Activated naive CD4-positive, alpha-beta T cell treated with Interleukin-2 at 50 U/mL for 16 hours (primary cell): ENCODE data around the gene ENDOD1.
"Not testable (repeated sequence)": the region's sequence is repeated elsewhere in the genome, so short reads cannot be mapped to it uniquely, and the experiment has no call there.

ENCODE experiments used
- DNase-seq: peaks from one replicate; pipeline ENCODE4 v3.0.0-alpha.2; 2020

ENDOD1 gene

GRCh38 chr11:95089620-95090542, at the start of gene ENDOD1:
ENDOD1 (plus strand) TSS chr11:95089846; CDS start chr11:95089928, 82 bp downstream.
- DNase-seq: peak; percentile 86

- no peak for DNase-seq
These were observed 47.4 kb upstream of the ENDOD1 start for GRCh38 chr11:95042239-95042638.

GRCh38 chr11:95042906-95043305, 46.7 kb upstream of the ENDOD1 start:
- DNase-seq: no peak

- no peak for DNase-seq
These were observed 45.6 kb upstream of the ENDOD1 start for GRCh38 chr11:95044010-95044409.

- DNase-seq: no peak
These were observed 43.8 kb upstream of the ENDOD1 start for GRCh38 chr11:95045812-95046211.

- not testable (repeated sequence) for DNase-seq
These were observed 40.5 kb upstream of the ENDOD1 start, which contains the start of gene KDM4F for GRCh38 chr11:95049122-95049521. KDM4F (plus strand) TSS chr11:95049422.

- no peak for DNase-seq
These were observed 38.9 kb upstream of the ENDOD1 start for GRCh38 chr11:95050595-95051202.

- no peak for DNase-seq
These were observed 35.3 kb upstream of the ENDOD1 start for GRCh38 chr11:95054356-95054755.

GRCh38 chr11:95055283-95055897, 34.3 kb upstream of the ENDOD1 start:
- no peak for DNase-seq

GRCh38 chr11:95057959-95058358, 31.7 kb upstream of the ENDOD1 start:
- DNase-seq: no peak

- no peak for DNase-seq
These were observed 31.0 kb upstream of the ENDOD1 start for GRCh38 chr11:95058621-95059020.

GRCh38 chr11:95059046-95059445, 30.6 kb upstream of the ENDOD1 start:
- DNase-seq: no peak

GRCh38 chr11:95065336-95065735, 24.3 kb upstream of the ENDOD1 start:
- DNase-seq: no peak

- DNase-seq: no peak
These were observed 23.0 kb upstream of the ENDOD1 start, which contains the start of gene SRSF8 for GRCh38 chr11:95066716-95067038. SRSF8 (plus strand) TSS chr11:95066919; CDS start chr11:95067227, 308 bp downstream.

- peak; percentile 81 for DNase-seq
These were observed 22.4 kb upstream of the ENDOD1 start for GRCh38 chr11:95067039-95067840.

GRCh38 chr11:95067841-95068219, 21.8 kb upstream of the ENDOD1 start:
- DNase-seq: no peak

- DNase-seq: peak; percentile 70
These were observed 21.1 kb upstream of the ENDOD1 start for GRCh38 chr11:95068549-95068948.

GRCh38 chr11:95070471-95070870, 19.2 kb upstream of the ENDOD1 start:
- no peak for DNase-seq

- DNase-seq: no peak
These were observed 16.7 kb upstream of the ENDOD1 start for GRCh38 chr11:95072948-95073347.

- DNase-seq: no peak
These were observed 14.7 kb upstream of the ENDOD1 start for GRCh38 chr11:95074792-95075563.

GRCh38 chr11:95076416-95076815, 13.2 kb upstream of the ENDOD1 start:
- no peak for DNase-seq

GRCh38 chr11:95076981-95077380, 12.7 kb upstream of the ENDOD1 start:
- no peak for DNase-seq
